A549 (cell line): ENCODE data around the gene YIPF3. TPM values are rescaled to one million over a fixed set of nuclear protein-coding genes. Genes with fewer than 3 reads are reported as not detected.

ENCODE experiments used
- ATAC-seq, 2 experiments: fragments of 200-7000 bp in 1 of 2; fragments of >200 bp in 1 of 2; cut with Nextera tagmentation in 1 of 2; cut with Tn5 transposase in 1 of 2; 3 replicates each; pipeline versions ENCODE4 v1.8.0 to v1.9.1; 2018 to 2020; ENCODE audit warnings: mild to moderate bottlenecking in 1 of 2, moderate library complexity in 1 of 2
- CTCF ChIA-PET: fragments of 300-600 bp; sonication (Branson Sonifier 250); formaldehyde crosslinking; extraction: SDS; loops from one replicate; lab custom pipeline; 2021; ENCODE audit warnings: antibody characterized with exemption, inconsistent platforms; lab: Yijun Ruan, JAX
- POLR2A ChIA-PET: fragments of 350-600 bp; formaldehyde crosslinking; extraction: SDS; loops from one replicate; lab custom pipeline; 2021; ENCODE audit warnings: antibody characterized with exemption, inconsistent platforms; lab: Yijun Ruan, JAX
- DNase-seq, 2 experiments: peaks; one replicate each; pipeline versions ENCODE4 v3.0.0 to v3.0.0-alpha.2; 2011 to 2016; ENCODE audit warnings: low read depth in 1 of 2, low spot score in 1 of 2
- FAIRE-seq: peaks from 2 replicates; lab custom pipeline; 2011; peaks lifted over from hg19 to GRCh38; lab: Jason Lieb, UNC
- H3K27ac ChIP-seq, 2 experiments: fragments of >200 bp; sonication (Bioruptor Twin); formaldehyde crosslinking; 3 replicates each; pipeline ENCODE4 v1.5.1; 2016 to 2017
- H3K4me1 ChIP-seq: fragments of >200 bp; sonication (Bioruptor Twin); formaldehyde crosslinking; 3 replicates; pipeline ENCODE4 v1.6.1; 2016
- H3K4me2 ChIP-seq: fragments of >200 bp; sonication (Bioruptor Twin); formaldehyde crosslinking; 3 replicates; pipeline ENCODE4 v1.6.1; 2016
- H3K4me3 ChIP-seq: fragments of >200 bp; sonication (Bioruptor Twin); formaldehyde crosslinking; 3 replicates; pipeline ENCODE4 v1.5.1; 2016
- H3K9me3 ChIP-seq: fragments of >200 bp; sonication (Bioruptor Twin); formaldehyde crosslinking; 3 replicates; pipeline ENCODE4 v1.6.1; 2016
- BHLHE40 ChIP-seq: IDR thresholded peaks from 2 replicates; pipeline ENCODE4 v1.6.1; 2012; ENCODE audit warnings: low read depth, low read length, inconsistent platforms
- CBX2 ChIP-seq: fragments of 200-600 bp; sonication (generic); IDR thresholded peaks from 2 replicates; pipeline ENCODE4 v1.6.1; 2016; ENCODE audit warnings: low read depth, mild to moderate bottlenecking, borderline replicate concordance
- HEYL ChIP-seq: fragments of 250-450 bp; sonication (Bioruptor Pico); IDR thresholded peaks from 2 replicates; pipeline ENCODE4 v1.8.0; 2021; ENCODE audit warnings: mild to moderate bottlenecking, moderate library complexity
- HOXA7 ChIP-seq: fragments of 250-450 bp; sonication (Bioruptor Pico); IDR thresholded peaks from 2 replicates; pipeline ENCODE4 v1.5.0; 2020; ENCODE audit warnings: mild to moderate bottlenecking, moderate library complexity
- HOXB13 ChIP-seq: fragments of 250-450 bp; sonication (Bioruptor Pico); IDR thresholded peaks from 2 replicates; pipeline ENCODE4 v1.5.0; 2020; ENCODE audit warnings: low read depth, mild to moderate bottlenecking, moderate library complexity
- JUN ChIP-seq, 2 experiments: fragments of >200 bp; sonication (Bioruptor Twin); formaldehyde crosslinking; IDR thresholded peaks; 2 replicates in 1 of 2; 3 replicates in 1 of 2; pipeline ENCODE4 v1.6.1; 2016 to 2017
- MAX ChIP-seq: IDR thresholded peaks from 2 replicates; pipeline ENCODE4 v1.6.1; 2012
- MAZ ChIP-seq: fragments of 150-350 bp; IDR thresholded peaks from 2 replicates; pipeline ENCODE4 v1.6.1; 2014; ENCODE audit warnings: antibody characterized with exemption, low read depth, low read length, borderline replicate concordance
- POLR2A ChIP-seq: IDR thresholded peaks from 2 replicates; pipeline ENCODE4 v1.6.1; 2012; ENCODE audit warnings: mild to moderate bottlenecking, low read length
- RARB ChIP-seq: fragments of 250-450 bp; sonication (Bioruptor Pico); IDR thresholded peaks from 2 replicates; pipeline ENCODE4 v1.8.0; 2021; ENCODE audit warnings: mild to moderate bottlenecking, moderate library complexity
- RCOR1 ChIP-seq: fragments of 150-350 bp; IDR thresholded peaks from 2 replicates; pipeline ENCODE4 v1.6.1; 2014; ENCODE audit warnings: antibody characterized with exemption, low read length, low read depth
- RFX5 ChIP-seq: fragments of 450-650 bp; IDR thresholded peaks from 2 replicates; pipeline ENCODE4 v1.7.1; 2014; ENCODE audit warnings: antibody characterized with exemption, mild to moderate bottlenecking, moderate library complexity
- RNF2 ChIP-seq: fragments of 200-600 bp; sonication (generic); IDR thresholded peaks from 2 replicates; pipeline ENCODE4 v1.6.1; 2016; ENCODE audit warnings: low read depth, mild to moderate bottlenecking, antibody characterized with exemption, moderate library complexity, borderline replicate concordance
- TFCP2L1 ChIP-seq: fragments of 250-450 bp; sonication (Bioruptor Pico); IDR thresholded peaks from 2 replicates; pipeline ENCODE4 v1.5.0; 2021; ENCODE audit warnings: mild to moderate bottlenecking
- TP53 ChIP-seq: fragments of 250-450 bp; sonication (Bioruptor Pico); IDR thresholded peaks from 2 replicates; pipeline ENCODE4 v1.5.0; 2021; ENCODE audit warnings: mild to moderate bottlenecking, moderate library complexity
- ZC3H11A ChIP-seq: fragments of 450-650 bp; IDR thresholded peaks from 2 replicates; pipeline ENCODE4 v1.6.1; 2014; ENCODE audit warnings: antibody characterized with exemption, mild to moderate bottlenecking
- ZFP36 ChIP-seq: fragments of 450-650 bp; IDR thresholded peaks from 2 replicates; pipeline ENCODE4 v1.6.1; 2014; ENCODE audit warnings: borderline replicate concordance; ENCODE audit not compliant: partially characterized antibody
- WGBS: methylation state at CpG from one replicate; pipeline ENCODE4 v1.1.6; 2017; ENCODE audit errors: missing lambda C conversion rate; 5-methylcytosine and 5-hydroxymethylcytosine counted together
- polyA plus RNA-seq, 4 experiments: library from polyadenylated mRNA; depleted of rRNA in 3 of 4; stranded (reverse); fragments of >200 nt; fragmentation: RNase III in 1 of 4; extraction: RNeasy Plus Mini Kit Qiagen cat#74134 plus additional on column Dnase treatment in 1 of 4; gene quantifications; 2 replicates in 3 of 4; 3 replicates in 1 of 4; pipeline ENCODE4 v1.2.3, GENCODE V29; 2011 to 2017

The YIPF3 gene
- polyA plus RNA-seq, 2 of the 4 experiments (the other 2 are of a cell fraction), result 63.4 to 108 TPM

GRCh38 chr6:43510827-43511163 is 5.9 kb downstream of the YIPF3 start:
- ATAC-seq (no peak), FAIRE-seq (no peak), DNase-seq (no peak)
- ChIA-PET POLR2A (interaction anchor here (1.1 kb wide), 1 partner anchor 14 kb away, joined by 3 read pairs; no protein-coding TSS in a partner anchor), CTCF (no interaction called here)
- H3K9me3 ChIP-seq, result no peaks in the 10 kb centered on the region
- 95% methylated on average over 5 of the region's 10 CpGs for WGBS
- H3K4me2 ChIP-seq, result peak overlapping the region; percentile 95
- no peak overlapping the region for H3K4me3 ChIP-seq
- H3K4me1 ChIP-seq, result peaks cover 16% of the 10 kb centered on the region
- no peak for TF ChIP-seq JUN (IDR thresholded peaks at IDR 0.05)
- no peak for TF ChIP-seq CBX2
- no peak for TF ChIP-seq TP53 (CRISPR knock-in tag)
- peak overlapping the region in 1 of 2 experiments; percentile 87; a peak in 4 of 6 replicates for H3K27ac ChIP-seq

GRCh38 chr6:43509984-43510826 is 6.5 kb downstream of the YIPF3 start, which contains the start of gene LRRC73:
TSS of gene LRRC73 (minus strand) at chr6:43510346. CDS start at chr6:43509785, 561 bp downstream.
- no peak for TF ChIP-seq RCOR1
- TF ChIP-seq BHLHE40, result no peak
- no peak for TF ChIP-seq TFCP2L1 (CRISPR knock-in tag)
- no peak for TF ChIP-seq ZFP36
- peak; percentile 27; the same call in 1 of the 2 replicates for TF ChIP-seq POLR2A
- no peak for TF ChIP-seq MAZ
- TF ChIP-seq JUN (IDR thresholded peaks at IDR 0.05), result peak in 1 of 2 experiments; percentile 27; a peak in 1 of 5 replicates
- no peak for TF ChIP-seq RNF2
- 0 out of 2 replicates have a peak, but pooled peaks have one; percentile 15 for TF ChIP-seq MAX
- peak; percentile 96 for TF ChIP-seq RFX5
- Histone ChIP-seq H3K4me2 (peak within 1 kb of the TSS; percentile 95), H3K4me1 (peaks cover 10% of the 10 kb centered on the region), H3K9me3 (no peaks in the 10 kb centered on the region), H3K27ac (peak within 1 kb of the TSS; percentile 64 to 87), H3K4me3 (peak within 1 kb of the TSS; percentile 64)
- WGBS, result 38% methylated on average over 32 of the region's 96 CpGs
- DNase-seq, result peak; percentile 34 to 73
- POLR2A ChIA-PET, result interaction anchor here (1.0 to 1.1 kb wide), 2 partner anchors 15 to 120 kb away, joined by 3 read pairs; no protein-coding TSS in a partner anchor
- CTCF ChIA-PET, result interaction anchor here (0.5 to 5.9 kb wide), 6 partner anchors 14 to 483 kb away, joined by 3 to 79 read pairs (median 3); partner anchors contain the start of gene DNPH1
- no peak for FAIRE-seq
- peak; percentile 68 to 84 for ATAC-seq

GRCh38 chr6:43509142-43509983 is 7.4 kb downstream of the YIPF3 start:
- ATAC-seq (peak; percentile 2 to 3; a peak in 2 of 6 replicates), FAIRE-seq (no peak), DNase-seq (no peak)
- Histone ChIP-seq H3K4me3 (peak overlapping the region; percentile 64), H3K4me2 (peak overlapping the region; percentile 95), H3K4me1 (peaks cover 9% of the 10 kb centered on the region), H3K9me3 (no peaks in the 10 kb centered on the region), H3K27ac (peak overlapping the region; percentile 64 to 87)
- POLR2A ChIA-PET, result interaction anchor here (0.8 to 1.1 kb wide), 3 partner anchors 16 to 120 kb away, joined by 3 read pairs; no protein-coding TSS in a partner anchor
- no peak for TF ChIP-seq RARB
- TF ChIP-seq ZC3H11A, result no peak
- no peak for TF ChIP-seq HOXB13
- TF ChIP-seq HOXA7, result no peak
- no peak for TF ChIP-seq TP53 (CRISPR knock-in tag)
- TF ChIP-seq HEYL, result no peak
- CTCF ChIA-PET, result interaction anchor here (0.5 to 5.9 kb wide), 7 partner anchors 14 to 482 kb away, joined by 3 to 79 read pairs (median 3); partner anchors contain the start of gene DNPH1
- 47% methylated on average over 30 of the region's 69 CpGs for WGBS
